Heart right ventricle (tissue), 16 donors: ENCODE measurements around the gene SOCS7. TPM values are rescaled to one million over a fixed set of nuclear protein-coding genes. Genes with fewer than 3 reads are reported as not detected.

Source experiments
- ATAC-seq, 8 donors: fragments of 200-7000 bp; cut with Tn5 transposase; one replicate each; pipeline ENCODE4 v1.9.1; 2020; ENCODE audit warnings: mild to moderate bottlenecking in 8 of 8, moderate library complexity in 8 of 8, moderate number of reproducible peaks in 1 of 8
- DNase-seq, 2 donors: peaks; one replicate each; pipeline ENCODE4 v3.0.0-alpha.2; 2020
- H3K27ac ChIP-seq, 10 donors: fragments of 200-600 bp; sonication (generic) in 2 of 10; one replicate each; pipeline versions ENCODE4 v1.5.0 to v1.8.0; 2020 to 2022; ENCODE audit warnings: mild to moderate bottlenecking in 3 of 10
- H3K27me3 ChIP-seq, 7 donors: fragments of 200-600 bp; one replicate each; pipeline ENCODE4 v1.8.0; 2021 to 2022; ENCODE audit warnings: mild to moderate bottlenecking in 2 of 7
- H3K36me3 ChIP-seq, 9 donors: fragments of 200-600 bp; sonication (generic) in 1 of 9; one replicate each; pipeline versions ENCODE4 v1.5.0 to v1.8.0; 2020 to 2022; ENCODE audit warnings: mild to moderate bottlenecking in 2 of 9
- H3K4me1 ChIP-seq, 9 donors: fragments of 200-600 bp; sonication (generic) in 1 of 9; one replicate each; pipeline versions ENCODE4 v1.5.0 to v1.8.0; 2020 to 2022; ENCODE audit warnings: mild to moderate bottlenecking in 4 of 9
- H3K4me3 ChIP-seq, 10 donors: fragments of 200-600 bp; sonication (generic) in 2 of 10; one replicate each; pipeline versions ENCODE4 v1.5.0 to v1.8.0; 2020 to 2022; ENCODE audit warnings: mild to moderate bottlenecking in 7 of 10, moderate library complexity in 2 of 10
- H3K9me3 ChIP-seq, 11 donors: fragments of 200-600 bp in 10 of 11; sonication (generic) in 2 of 11; one replicate each; pipeline versions ENCODE4 v1.5.0 to v1.8.0; 2013 to 2022; ENCODE audit warnings: mild to moderate bottlenecking in 2 of 11, control low read depth in 1 of 11, moderate library complexity in 1 of 11
- CTCF ChIP-seq, 9 donors: fragments of 200-600 bp; sonication (generic) in 2 of 9; IDR thresholded peaks; one replicate each; pipeline versions ENCODE4 v1.5.0 to v1.8.0; 2021 to 2022; ENCODE audit warnings: antibody characterized with exemption in 9 of 9, mild to moderate bottlenecking in 5 of 9, moderate library complexity in 1 of 9
- WGBS, 2 donors: extraction: QIAGEN DNeasy Blood & Tissue Kit; methylation state at CpG; one replicate each; pipeline ENCODE4 v1.1.7; 2013; ENCODE audit warnings: inconsistent platforms in 1 of 2; 5-methylcytosine and 5-hydroxymethylcytosine counted together
- intact Hi-C, 10 donors: fragments of 100-400 bp; cut with DNase I; formaldehyde crosslinking; loops; one replicate each; pipeline versions ENCODE4 v1.11.1 to v1.14.2; 2022
- polyA plus RNA-seq, 2 donors: library from polyadenylated mRNA; stranded (reverse); fragments of 200-250 nt; gene quantifications; one replicate each; pipeline ENCODE4 v1.2.3, GENCODE V29; 2013
- total RNA-seq, 10 donors: library from RNA; stranded (reverse); fragmentation: NEBNext Ultra II Directional in 3 of 10; extraction: Animal tissue kit (Norgen Biotek cat#: 25700) in 3 of 10; gene quantifications; one replicate each; pipeline versions ENCODE4 v1.2.1 to v1.2.4, GENCODE V29; 2021 to 2023
- donor health status: Arrhythmogenic right ventricular cardiomyopathy.
- donor health status: ischemic (EF 13 %, LVEDD 7.1; RV severe dilation, severe dysfunction).
- donor health status: healthy with polysubstance abuse.
- donor health status: DM: no; HTN: yes; CAD: no.
- donor health status: DM: no; HTN: no; CAD: no.
- donor health status: ischemic (EF 25% LVEDD 6.9; RV normal size, moderate dysfunction).
- donor health status: ischemic (EF 25% LVEDD 5.7; RV mildly dilated, moderate dysfunction).
- donor health status: healthy.
- donor health status: DM: yes; HTN: yes; CAD: no.
- donor health status: Ischemic cardiomyopathy.
- donor health status: ischemic (EF 35%, LVEDD 5.7; RV mildly dilated, moderate dysfunction).
- donor health status: nonischemic (EF 11% LVEDD 7.7; RV severe dilation, severe dysfunction).
- donor health status: DM: yes; HTN: yes; CAD: no.
- donor health status: PGD.
- donor health status: ischemic (EF 29% LVEDD 5.4; RV normal size, mild dysfunction).
- donor health status: nonischemic (EF 23%, LVEDD 6.1; RV moderate dilation, normal function).

Gene SOCS7
- total and polyA plus RNA-seq, 12 donors: 2.9 to 23.8 (median 15.1) TPM

- intact Hi-C loops: loop anchor here in 1 of 10 donors (5.0 kb wide), 1 partner anchor 77 kb away; no protein-coding TSS in a partner anchor
These were observed 11.8 kb upstream of the SOCS7 start for GRCh38 chr17:38339891-38340290.

GRCh38 chr17:38341035-38341721 is 10.5 kb upstream of the SOCS7 start:
- H3K4me1 ChIP-seq: peaks cover 0 to 11% (median 0%) of the 10 kb centered on the region in 9 donors
- H3K4me3 ChIP-seq: no peak overlapping the region
- peaks cover 0 to 14% (median 0%) of the 10 kb centered on the region in 7 donors for H3K27me3 ChIP-seq
- H3K36me3 ChIP-seq: no peaks in the 10 kb centered on the region
- peak; percentile 40 to 72 for DNase-seq
- no peak for TF ChIP-seq CTCF (IDR thresholded peaks at IDR 0.05)
- WGBS, 2 donors: 42 to 52% methylated on average over 5 of the region's 5 CpGs
- no peak overlapping the region for H3K27ac ChIP-seq
- peak; percentile 58 to 88 (median 80) for ATAC-seq
- intact Hi-C loops: loop anchor here in 1 of 10 donors (5.0 kb wide), 1 partner anchor 76 kb away; no protein-coding TSS in a partner anchor
- no peaks in the 10 kb centered on the region for H3K9me3 ChIP-seq

More at GRCh38 chr17:38339891-38340290, 11.8 kb upstream of the SOCS7 start:
- DNase-seq (no peak), ATAC-seq (no peak)
- peaks cover 0 to 6% (median 0%) of the 10 kb centered on the region in 7 donors for H3K27me3 ChIP-seq
- no peaks in the 10 kb centered on the region for H3K9me3 ChIP-seq
- H3K4me3 ChIP-seq: no peak overlapping the region
- peaks cover 0 to 11% (median 0%) of the 10 kb centered on the region in 9 donors for H3K4me1 ChIP-seq
- TF ChIP-seq CTCF (IDR thresholded peaks at IDR 0.05): no peak
- H3K36me3 ChIP-seq: no peaks in the 10 kb centered on the region
- H3K27ac ChIP-seq: no peak overlapping the region

GRCh38 chr17:38342886-38343607 is 8.6 kb upstream of the SOCS7 start:
- Histone ChIP-seq H3K27me3 (peaks cover 0 to 14% (median 0%) of the 10 kb centered on the region in 7 donors), H3K4me1 (peaks cover 0 to 11% (median 0%) of the 10 kb centered on the region in 9 donors), H3K27ac (no peak overlapping the region), H3K4me3 (no peak overlapping the region), H3K9me3 (no peaks in the 10 kb centered on the region), H3K36me3 (no peaks in the 10 kb centered on the region)
- WGBS, 2 donors: 87 to 89% methylated on average over 18 of the region's 18 CpGs
- no peak for TF ChIP-seq CTCF (IDR thresholded peaks at IDR 0.05)
- ATAC-seq (no peak), DNase-seq (no peak)
- intact Hi-C loops: loop anchor here in 1 of 10 donors (5.0 kb wide), 1 partner anchor 74 kb away; no protein-coding TSS in a partner anchor

GRCh38 chr17:38343608-38344419 is 7.8 kb upstream of the SOCS7 start, which contains the start of gene GPR179:
Gene GPR179, minus strand, starts transcription at chr17:38343956. Its CDS starts 167 bp downstream, at chr17:38343789.
- WGBS, 2 donors: 77 to 79% methylated on average over 18 of the region's 18 CpGs
- TF ChIP-seq CTCF (IDR thresholded peaks at IDR 0.05): no peak
- DNase-seq: no peak
- intact Hi-C loops: loop anchor here in 1 of 10 donors (5.0 kb wide), 1 partner anchor 73 kb away; no protein-coding TSS in a partner anchor
- Histone ChIP-seq H3K36me3 (no peaks in the 10 kb centered on the region), H3K27me3 (peaks cover 0 to 14% (median 0%) of the 10 kb centered on the region in 7 donors), H3K27ac (no peak within 1 kb of the TSS), H3K4me3 (no peak within 1 kb of the TSS), H3K4me1 (peaks cover 0 to 11% (median 0%) of the 10 kb centered on the region in 9 donors), H3K9me3 (no peaks in the 10 kb centered on the region)
- no peak for ATAC-seq
